Ureter (tissue), 1 donor: ENCODE data around the gene CLDN18. TPM values are rescaled to one million over a fixed set of nuclear protein-coding genes. Genes with fewer than 3 reads are reported as not detected.

Source experiments
- DNase-seq: peaks from one replicate; pipeline ENCODE4 v3.0.0-alpha.2; 2020; ENCODE audit warnings: low spot score
- total RNA-seq: library from RNA; stranded (reverse); gene quantifications from one replicate; pipeline ENCODE4 v1.2.4, GENCODE V29; 2023
- donor health status: DM: yes; HTN: yes; CAD: no.

CLDN18 gene
- not detected for total RNA-seq

DNA sequence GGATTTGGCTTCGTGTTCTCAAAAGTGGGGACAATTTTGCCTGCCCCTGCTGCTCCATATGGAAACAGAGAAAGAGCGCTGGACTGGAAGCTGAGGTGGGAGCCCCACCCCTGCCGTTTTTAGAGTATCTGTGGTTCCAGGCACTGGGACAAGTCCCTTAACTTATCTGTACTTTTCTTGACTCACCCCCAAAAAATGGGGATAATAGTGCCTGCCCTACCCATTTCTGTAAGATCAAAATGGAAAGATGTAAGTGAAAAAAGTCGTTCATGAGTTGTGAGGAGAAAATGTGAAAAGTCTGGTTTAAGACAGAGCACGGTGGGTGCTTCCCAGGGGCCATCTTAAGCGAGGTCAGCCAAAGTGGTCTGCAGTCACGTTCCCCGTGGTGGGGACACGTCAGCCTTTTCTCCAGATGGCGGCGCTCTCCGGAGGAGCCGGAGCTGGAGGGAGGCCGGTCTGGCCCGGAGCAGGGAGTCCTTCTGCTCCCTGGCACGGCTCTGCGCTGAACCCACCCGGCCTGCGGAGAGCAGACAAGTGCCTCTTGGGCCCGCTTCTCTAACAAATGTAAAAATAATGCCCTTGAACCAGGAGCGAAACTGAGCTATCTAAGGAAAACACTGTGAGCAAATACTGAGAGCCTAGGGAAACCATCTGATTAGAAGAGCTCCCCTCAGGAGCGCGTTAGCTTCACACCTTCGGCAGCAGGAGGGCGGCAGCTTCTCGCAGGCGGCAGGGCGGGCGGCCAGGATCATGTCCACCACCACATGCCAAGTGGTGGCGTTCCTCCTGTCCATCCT is at the start of gene CLDN18:
TSS of gene CLDN18 (plus strand) at position 690 of the 797 bp plus-strand sequence. CDS start at position 751, 61 bp downstream.
- no peak for DNase-seq

DNA sequence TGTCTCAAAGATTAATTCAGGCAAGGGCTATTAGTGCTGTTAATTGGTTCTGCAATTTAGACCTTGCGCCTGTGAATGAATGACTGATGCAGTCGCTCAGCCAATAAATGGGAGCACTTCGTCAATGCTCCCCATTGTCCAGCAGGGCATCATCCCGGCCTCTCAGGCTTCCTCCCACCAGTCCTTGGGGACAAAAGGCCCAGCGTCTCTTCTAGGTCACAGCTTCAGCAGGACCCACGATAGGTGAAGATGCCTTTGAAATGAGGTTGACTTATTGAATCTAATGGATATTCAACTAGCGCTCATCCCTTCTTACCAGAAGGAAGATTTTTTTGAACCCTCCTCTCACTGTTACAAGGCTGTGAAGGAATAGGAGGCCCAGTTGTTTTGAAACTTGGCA is 47.7 kb upstream of the CLDN18 start:
- no peak for DNase-seq

DNA sequence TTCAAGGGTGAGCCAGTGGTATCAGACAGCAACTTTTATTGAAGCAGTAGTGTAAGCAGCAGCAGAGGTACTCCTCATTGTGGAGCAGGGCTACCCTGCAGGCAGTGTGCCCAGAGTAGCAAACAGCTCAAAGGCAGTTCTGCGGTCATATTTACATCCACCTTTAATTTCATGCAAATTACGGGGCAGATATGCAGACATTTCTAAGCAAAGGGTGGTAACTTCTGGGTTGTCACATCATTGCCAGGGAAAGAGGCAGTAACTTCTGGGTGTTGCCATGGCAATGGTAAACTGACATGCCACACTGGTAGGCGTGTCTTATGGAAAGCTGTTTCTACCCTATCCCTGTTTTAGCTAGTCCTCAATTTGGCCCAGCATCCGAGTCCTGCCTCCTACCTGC is 46.5 kb upstream of the CLDN18 start:
- DNase-seq, result no peak

DNA sequence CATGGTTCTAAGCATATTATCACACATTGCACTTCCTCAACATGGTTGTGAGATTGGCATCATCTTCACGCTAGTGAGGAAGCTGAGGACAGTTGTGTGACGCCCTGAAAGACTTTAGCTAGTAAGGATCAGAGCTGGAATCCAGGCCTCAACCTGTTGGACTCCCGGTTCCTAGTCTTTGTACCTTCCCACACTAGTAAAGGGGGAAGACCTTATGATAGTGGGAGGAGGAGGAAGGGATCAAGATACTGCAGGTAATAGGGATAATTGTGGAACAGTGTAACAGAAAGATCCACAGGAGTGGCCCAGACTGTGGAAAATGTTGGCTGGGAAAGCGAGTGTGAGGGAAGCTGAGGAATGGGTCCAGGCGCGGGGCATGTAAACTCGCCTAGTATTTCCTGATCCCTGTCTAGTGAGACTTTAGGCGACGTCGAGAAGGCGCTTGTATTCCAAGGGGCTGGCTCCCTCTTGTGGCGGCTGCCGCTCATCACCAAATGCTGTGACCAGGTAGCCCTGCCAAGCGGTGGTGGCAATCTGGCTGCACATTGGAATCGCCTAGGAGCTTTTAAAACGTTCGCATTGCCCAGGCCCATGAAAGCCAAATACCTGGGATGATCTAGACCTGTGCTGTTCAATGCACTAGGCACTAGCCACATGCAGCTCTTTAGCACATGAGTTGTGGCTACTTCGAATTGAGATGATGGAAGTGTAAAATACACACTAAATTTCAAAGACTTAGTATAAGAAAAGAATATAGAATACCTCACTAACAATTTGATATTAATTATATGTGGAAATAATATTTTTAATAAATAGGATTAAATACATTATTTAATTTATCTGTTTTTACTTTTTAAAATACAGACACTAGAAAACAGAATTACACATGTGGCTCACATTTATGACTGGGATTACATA is 38.8 kb upstream of the CLDN18 start:
- DNase-seq, result peak; percentile 78

DNA sequence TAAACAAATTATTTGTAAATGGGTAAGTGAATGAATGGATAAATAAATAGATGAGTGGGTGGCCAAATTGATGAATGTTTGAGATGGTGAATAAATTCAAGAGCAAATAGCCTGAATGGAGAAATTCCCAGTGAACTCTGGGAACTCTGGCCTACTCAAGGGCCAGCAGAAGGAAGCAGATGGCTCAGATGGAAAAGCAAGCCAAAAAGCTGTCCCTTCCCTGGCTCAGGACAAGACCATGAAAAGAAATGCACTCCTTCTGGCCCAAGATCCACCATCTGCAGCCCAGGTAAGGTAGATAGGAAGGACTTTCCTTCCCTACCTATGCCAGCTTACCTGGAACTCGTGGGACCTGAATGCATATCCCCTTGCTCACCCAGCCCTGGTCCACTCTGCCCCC is 37.6 kb upstream of the CLDN18 start:
- DNase-seq, result no peak

DNA sequence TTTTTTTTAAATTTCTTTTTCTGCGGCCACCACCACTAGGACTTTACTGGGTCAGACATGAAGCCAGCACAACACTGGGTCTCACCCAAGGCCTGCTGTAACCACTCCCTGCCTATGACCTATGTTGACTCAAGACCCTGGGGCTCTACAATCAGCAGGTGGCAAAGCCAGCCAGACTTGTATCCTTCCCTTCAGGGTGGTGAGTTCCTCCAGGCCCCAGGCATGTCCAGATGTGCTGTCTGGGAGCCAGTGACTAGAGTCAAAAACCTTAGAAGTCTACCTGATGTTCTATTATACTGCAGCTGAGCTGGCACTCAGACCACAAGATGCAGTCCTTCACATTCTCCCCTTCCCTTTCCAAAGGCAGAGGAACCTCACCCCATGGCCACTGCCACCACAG is 31.6 kb upstream of the CLDN18 start:
- DNase-seq, result no peak

DNA sequence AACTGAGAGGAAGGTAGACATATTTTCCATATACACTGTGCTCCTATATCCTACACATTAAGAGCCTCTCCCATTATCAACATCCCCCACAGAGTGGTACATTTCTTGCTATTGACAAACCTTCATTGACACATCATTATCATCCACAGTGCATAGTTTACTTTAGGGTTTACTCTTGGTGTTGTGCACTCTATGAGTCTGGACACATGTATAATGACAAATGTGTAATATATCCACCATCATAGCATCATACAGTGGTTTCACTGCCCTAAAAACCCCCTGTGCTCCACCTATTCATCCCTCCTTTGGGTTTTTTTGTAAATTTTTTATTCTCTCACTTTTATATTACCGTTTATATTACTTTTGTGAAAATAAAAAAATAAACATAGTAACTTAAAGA is 22.2 kb upstream of the CLDN18 start:
- no peak for DNase-seq

DNA sequence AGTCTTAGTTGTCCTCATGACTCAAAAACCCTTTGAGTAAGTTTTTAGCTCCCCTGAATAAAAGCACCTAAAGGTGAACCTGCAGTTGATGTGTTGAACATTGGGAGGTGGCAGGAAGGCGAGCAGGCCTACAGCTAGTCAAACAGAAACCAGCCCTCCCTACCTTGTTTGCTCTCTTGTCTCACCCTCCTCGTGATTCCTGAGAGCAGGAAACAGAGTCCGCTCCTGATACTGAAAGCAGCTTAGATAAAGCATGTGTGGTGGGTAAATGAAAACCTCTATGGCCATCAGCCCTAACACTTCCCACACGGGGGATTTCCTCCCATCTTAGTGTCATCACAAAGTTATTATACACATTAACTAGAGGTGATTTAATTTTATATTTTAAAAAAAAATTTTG is 21.8 kb upstream of the CLDN18 start:
- no peak for DNase-seq

DNA sequence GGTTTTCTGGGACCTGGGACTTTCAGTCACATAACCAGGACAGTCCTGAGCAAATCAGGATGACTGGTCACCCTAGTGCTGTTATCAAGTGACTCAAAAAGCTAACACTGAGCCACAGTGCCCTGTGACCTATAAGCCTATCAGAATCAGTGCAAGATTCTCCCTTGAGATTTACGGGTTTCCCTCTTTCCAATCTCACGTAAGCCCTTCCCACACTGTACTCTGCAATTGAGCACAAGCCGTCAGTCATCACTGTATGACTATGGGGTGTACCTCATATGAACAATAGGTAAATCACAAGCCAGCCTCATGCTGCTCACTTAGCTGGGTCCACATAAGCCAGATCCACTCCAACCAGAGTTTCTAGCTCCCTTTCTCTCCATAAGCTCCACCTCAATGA is 21.0 kb upstream of the CLDN18 start:
- no peak for DNase-seq

DNA sequence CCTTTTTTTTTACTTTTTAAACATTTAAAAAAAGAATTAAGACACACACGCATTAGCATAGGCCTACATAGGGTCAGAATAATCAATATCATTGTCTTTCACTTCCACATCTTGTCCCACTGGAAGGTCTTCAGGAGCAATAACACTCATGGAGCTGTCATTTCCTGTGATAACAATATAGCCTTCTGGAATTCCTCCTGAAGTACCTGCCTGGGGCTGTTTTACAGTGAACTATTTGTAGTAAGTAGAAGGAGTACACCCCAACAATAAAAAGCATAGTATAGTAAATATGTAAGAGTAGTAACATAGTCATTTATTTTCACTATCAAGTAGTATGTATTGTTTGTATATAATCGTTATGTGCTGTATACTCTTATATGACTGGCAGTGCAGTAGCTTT is 19.5 kb upstream of the CLDN18 start:
- DNase-seq, result no peak

DNA sequence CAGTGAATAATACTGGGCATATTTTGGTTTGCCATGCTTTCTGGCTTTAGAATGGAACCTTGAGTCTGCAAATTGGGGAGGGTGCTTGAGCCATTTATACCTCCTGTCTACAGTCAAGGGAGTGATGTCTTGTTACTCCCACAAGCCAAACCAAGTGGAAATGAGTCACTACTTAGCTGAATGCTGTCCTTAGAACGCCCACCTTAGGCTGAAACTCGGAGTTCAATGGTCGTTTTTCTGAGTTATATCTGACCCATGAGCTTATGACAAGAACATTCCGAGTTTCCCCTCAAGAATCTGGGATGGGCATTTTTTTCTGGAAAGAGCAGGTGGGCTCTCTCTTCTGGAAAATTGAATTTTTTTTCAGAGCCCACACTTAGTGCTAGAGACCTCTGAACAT is 17.4 kb upstream of the CLDN18 start:
- no peak for DNase-seq

DNA sequence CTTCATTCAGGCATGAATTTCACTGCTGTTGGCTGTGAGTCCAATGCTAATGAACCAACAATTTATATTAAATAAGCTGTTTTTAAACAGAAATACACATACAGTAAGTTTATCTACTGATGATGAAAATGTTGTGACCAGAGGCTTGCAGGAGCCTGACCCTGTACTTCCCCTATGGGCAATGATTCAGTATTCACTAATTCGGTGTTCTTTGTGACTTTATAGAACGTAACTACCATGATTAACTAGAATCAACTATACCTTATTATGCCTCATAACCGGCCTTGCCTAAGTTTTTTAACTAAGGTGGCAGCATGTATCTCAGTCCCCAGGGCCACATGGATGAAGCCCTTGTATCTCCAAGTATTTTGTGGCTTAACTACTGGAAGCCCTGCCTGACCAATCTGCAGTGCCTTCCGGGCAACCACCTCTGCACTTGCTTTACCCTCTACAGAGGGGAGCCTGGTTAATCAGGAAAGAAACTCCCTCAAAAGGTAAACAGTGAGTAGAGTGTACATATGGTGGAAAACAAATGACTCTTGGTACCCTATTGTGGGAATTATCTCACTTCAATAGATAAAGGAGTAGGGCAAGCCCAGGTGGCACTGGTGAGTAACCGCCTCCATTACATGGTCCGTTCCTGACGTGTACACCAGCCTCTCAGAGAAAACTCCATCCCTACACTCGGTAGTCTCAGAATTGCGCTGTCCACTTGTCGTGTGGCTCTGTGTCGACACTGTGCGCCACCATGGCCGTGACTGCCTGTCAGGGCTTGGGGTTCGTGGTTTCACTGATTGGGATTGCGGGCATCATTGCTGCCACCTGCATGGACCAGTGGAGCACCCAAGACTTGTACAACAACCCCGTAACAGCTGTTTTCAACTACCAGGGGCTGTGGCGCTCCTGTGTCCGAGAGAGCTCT is 11.6 kb upstream of the CLDN18 start:
- no peak for DNase-seq

DNA sequence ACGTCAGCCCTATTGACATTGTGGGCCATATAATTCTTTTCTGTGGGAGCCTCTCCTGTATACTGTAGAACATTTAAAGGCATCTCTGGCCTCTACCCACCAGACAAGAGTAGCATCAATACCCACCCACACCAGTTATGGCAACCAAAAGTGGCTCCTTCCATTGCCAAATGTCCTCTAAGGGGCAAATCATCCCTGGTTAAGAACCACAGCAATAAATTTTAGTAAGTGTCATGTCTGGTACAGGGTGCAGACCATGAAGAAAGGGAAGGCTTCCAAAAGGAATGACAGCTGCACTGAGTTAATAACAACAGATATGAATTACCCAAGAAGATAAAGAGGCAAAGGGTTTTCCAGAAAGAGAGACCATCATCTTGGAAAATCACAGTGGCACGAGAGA is 6.9 kb upstream of the CLDN18 start:
- DNase-seq, result no peak

DNA sequence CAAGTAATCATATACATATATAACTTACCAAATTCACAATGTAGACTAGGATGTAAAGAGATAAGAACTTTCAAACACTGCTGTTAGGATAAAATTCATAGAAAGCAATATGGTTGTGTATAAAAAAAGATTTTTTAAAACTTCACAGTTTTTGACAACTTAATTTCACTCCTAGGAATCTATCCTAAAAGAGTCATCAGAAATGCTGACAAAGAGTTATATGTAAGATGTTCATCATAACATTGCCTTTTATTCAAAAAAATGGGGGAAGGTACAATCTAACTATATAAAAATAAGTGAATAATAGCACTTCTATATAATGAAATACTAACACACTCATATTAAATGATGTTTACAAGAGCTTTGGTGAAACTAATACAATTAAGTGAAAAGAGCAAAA is 4.3 kb upstream of the CLDN18 start:
- no peak for DNase-seq

DNA sequence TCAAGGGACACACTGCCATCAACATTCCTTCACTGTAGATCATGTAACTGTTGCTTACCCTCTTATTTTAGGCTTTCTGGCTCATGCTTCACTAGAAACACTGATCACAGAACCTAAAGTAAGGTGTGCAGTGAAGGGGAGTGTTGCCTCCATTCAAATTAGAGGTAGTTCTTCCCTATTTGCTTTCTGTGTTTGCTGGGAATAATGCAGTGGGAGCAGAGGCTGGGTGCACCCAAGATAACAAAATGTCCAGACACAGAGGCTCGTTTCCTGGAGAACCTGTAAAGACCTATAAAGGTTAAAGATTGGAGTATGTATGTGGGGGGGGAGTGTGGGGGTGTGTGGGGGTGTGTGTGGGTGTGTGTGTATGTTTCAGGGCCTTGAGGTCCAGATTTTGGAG is 2.1 kb upstream of the CLDN18 start:
- DNase-seq, result no peak

DNA sequence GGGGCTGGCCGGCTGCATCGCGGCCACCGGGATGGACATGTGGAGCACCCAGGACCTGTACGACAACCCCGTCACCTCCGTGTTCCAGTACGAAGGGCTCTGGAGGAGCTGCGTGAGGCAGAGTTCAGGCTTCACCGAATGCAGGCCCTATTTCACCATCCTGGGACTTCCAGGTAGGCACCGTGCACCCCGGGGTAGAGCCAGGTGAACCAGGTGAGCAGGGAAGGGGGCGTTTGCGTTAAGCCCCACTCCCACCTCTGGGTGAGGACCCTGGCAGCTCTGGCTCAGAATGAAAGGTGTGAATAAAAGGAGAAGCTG is 267 bp downstream of the CLDN18 start:
- DNase-seq, result no peak

DNA sequence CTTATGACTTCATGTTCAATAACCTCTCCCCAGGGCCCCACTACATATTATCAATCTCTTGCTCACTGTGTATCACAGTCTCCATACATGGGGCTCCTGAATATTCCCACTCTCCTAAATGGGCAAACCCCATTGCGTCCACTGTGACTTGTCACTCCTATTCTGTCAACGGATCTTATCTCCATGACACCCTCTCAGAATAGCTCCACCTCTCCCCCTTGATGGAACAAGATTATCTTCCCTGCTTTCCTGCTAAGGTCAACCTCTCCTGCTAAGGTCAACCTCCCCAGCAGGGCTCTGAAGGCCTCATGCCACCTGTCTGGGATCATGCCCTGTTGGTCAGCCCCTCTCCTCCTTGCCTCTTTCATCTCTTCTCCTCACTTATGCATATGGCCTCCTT is 1.8 kb downstream of the CLDN18 start:
- no peak for DNase-seq

DNA sequence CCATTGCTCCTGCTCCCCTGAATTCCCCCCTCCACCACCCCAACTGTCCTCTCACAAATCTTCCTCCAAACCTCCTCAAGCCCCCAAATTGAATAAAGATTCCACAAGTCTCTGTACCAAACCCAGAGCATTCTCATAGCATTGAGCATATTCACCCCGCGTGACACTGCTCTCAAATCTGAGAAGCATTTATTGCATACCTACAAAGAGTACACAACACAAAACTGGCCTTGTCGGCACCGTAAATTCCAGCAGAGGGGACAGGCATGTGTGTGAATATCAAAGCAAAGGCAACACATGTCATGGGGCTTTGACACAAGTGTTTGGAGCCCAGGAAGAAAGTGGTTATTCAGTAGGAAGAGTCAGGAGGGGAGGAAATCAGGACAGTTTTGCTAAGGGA is 2.6 kb downstream of the CLDN18 start:
- DNase-seq, result no peak

DNA sequence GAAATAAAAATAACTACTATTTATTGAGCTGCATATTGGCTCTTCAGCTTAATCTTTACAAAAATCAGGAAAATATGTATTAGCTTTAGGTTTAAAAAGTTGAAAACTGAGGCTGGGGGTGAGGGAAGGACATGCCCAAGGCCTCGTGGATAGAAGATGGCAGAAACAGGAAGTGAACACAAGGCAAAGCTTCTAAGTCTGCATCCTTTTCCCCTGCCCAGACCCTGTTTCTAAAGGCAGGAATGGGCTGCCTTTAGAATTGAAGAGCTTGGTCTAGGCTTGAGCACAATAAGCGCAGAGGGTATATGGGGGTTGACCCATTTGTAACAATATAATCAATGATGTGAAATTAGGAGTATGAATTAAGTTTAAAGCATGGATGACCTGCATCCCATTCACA is 6.1 kb downstream of the CLDN18 start:
- no peak for DNase-seq

DNA sequence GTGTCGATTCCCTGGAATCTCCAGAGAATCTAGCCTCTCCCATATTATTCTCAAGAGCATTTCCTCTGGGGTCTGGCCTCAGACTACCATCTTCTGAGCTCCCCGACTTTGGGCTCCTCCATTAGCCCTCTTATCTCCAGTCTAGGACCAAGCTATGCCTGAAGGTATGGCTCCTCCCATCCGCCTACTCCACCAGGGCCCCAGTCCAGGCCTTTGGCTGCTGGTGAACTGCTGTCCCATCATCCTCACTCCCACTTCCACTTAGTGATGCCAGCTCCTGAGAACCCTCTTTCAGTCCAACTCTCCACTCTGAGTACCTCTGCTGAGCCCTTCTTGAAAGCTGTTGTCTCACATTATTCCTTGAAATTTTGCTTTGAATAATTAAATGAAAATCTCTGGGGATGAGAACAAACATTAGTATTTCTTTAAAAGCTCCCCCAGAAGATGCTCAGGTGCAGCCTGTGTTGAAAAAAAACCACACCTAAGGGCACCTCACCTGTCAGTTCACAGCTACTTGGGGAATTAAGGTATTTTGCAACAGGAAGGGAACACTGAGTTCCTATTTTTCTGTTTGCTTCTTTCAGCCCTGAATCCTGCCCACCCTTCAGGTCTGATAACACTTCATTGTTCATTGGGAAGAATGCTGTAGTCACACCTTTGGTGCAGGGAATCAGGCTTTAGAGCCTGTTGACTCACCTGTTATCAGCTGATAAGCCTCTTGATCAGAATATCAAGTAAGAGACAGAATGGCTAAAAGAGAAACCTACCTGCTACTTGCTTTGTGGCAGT is 9.5 kb downstream of the CLDN18 start:
- no peak for DNase-seq

DNA sequence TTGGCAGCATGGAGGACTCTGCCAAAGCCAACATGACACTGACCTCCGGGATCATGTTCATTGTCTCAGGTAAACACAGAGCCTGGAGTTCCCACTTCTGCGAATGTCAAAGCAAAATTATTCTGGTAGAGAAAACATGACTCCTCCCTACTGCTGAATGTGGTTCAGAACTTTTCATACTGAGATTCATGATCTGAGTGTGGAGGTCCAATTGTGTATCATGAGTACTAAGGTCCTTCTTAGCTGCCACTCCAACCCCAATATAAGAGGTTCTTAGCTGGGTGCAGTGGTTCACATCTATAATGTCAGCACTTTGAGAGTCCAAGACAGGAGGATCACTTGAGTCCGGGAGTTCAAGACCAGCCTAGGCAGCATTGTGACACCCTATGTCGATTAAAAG is 13.8 kb downstream of the CLDN18 start:
- no peak for DNase-seq
